Measurements from ENCODE around the gene RICTOR.

- no peak for TF ChIP-seq CTCF (IDR thresholded peaks at IDR 0.05)
- TF ChIP-seq EP300 (IDR thresholded peaks at IDR 0.05) = no peak
- no peak for TF ChIP-seq POLR2A (IDR thresholded peaks at IDR 0.05)
- no peak for TF ChIP-seq POLR2AphosphoS5 (IDR thresholded peaks at IDR 0.05)
Measured at GRCh38 chr5:39100301-39100850, 26.2 kb upstream of the RICTOR start.
